Smooth muscle cell (in vitro differentiated cells): ENCODE data around the gene POLL. TPM values are rescaled to one million over a fixed set of nuclear protein-coding genes. Genes with fewer than 3 reads are reported as not detected.

Experiments
- DNase-seq: peaks from one replicate; lab custom pipeline; 2025; ENCODE audit not compliant: unreplicated experiment; lab: John Stamatoyannopoulos, UW
- H2AFZ ChIP-seq: fragments of 200-600 bp; sonication (generic); 2 replicates; pipeline ENCODE4 v1.6.0; 2016; ENCODE audit warnings: antibody characterized with exemption, low read depth, mild to moderate bottlenecking
- H3F3A ChIP-seq: fragments of 200-600 bp; sonication (generic); 2 replicates; pipeline ENCODE4 v1.6.0; 2017; ENCODE audit warnings: antibody characterized with exemption, low read depth
- H3K27ac ChIP-seq: fragments of 200-600 bp; sonication (generic); 2 replicates; pipeline ENCODE4 v1.5.1; 2016; ENCODE audit warnings: low read depth, mild to moderate bottlenecking
- H3K27me3 ChIP-seq: fragments of 200-600 bp; sonication (generic); 2 replicates; pipeline ENCODE4 v1.6.1; 2016; ENCODE audit warnings: low read depth, mild to moderate bottlenecking
- H3K36me3 ChIP-seq: fragments of 200-600 bp; sonication (generic); 2 replicates; pipeline ENCODE4 v1.5.1; 2016; ENCODE audit warnings: low read depth
- H3K4me1 ChIP-seq: fragments of 200-600 bp; sonication (generic); 2 replicates; pipeline ENCODE4 v1.5.1; 2016; ENCODE audit warnings: low read depth
- H3K4me2 ChIP-seq: fragments of 200-600 bp; sonication (generic); 2 replicates; pipeline ENCODE4 v1.6.0; 2016; ENCODE audit warnings: mild to moderate bottlenecking
- H3K4me3 ChIP-seq: fragments of 200-600 bp; sonication (generic); 2 replicates; pipeline ENCODE4 v1.5.1; 2016; ENCODE audit warnings: mild to moderate bottlenecking
- H3K79me2 ChIP-seq: fragments of 200-600 bp; sonication (generic); 2 replicates; pipeline ENCODE4 v1.6.0; 2016; ENCODE audit warnings: low read depth, mild to moderate bottlenecking
- H3K9ac ChIP-seq: fragments of 200-600 bp; sonication (generic); 2 replicates; pipeline ENCODE4 v1.6.0; 2016; ENCODE audit warnings: low read depth
- H3K9me3 ChIP-seq: fragments of 200-600 bp; sonication (generic); replicated peaks from 2 replicates; pipeline ENCODE4 v1.5.1; 2016; ENCODE audit warnings: low read depth
- H4K20me1 ChIP-seq: fragments of 200-600 bp; sonication (generic); 2 replicates; pipeline ENCODE4 v1.6.0; 2016; ENCODE audit warnings: low read depth
- WGBS: methylation state at CpG from one replicate; pipeline ENCODE4 v1.1.7; 2016; ENCODE audit warnings: low lambda C conversion rate; 5-methylcytosine and 5-hydroxymethylcytosine counted together
- microRNA-seq: library from miRNA; unstranded; fragments of <30 nt; microRNA quantifications from one replicate; pipeline ENCODE4, GENCODE V29; 2016; ENCODE audit warnings: borderline number of aligned reads
- polyA plus RNA-seq: library from polyadenylated mRNA; unstranded; fragments of >200 nt; fragmentation: Nextera tagmentation; extraction: Ambion mirVana; gene quantifications from 2 replicates; pipeline ENCODE4 v1.2.1, GENCODE V29; 2016
- small RNA-seq: library from RNA; depleted of rRNA; stranded (forward); fragments of <200 nt; gene quantifications from one replicate; pipeline ENCODE3, GENCODE V24; 2014
- total RNA-seq: library from RNA; depleted of rRNA; stranded (reverse); fragments of >200 nt; gene quantifications from 2 replicates; pipeline ENCODE4 v1.2.3, GENCODE V29; 2014
- TF ChIP-seq, protein P1 (sequence below): fragments of 200-600 bp; sonication (generic); IDR thresholded peaks from 2 replicates; pipeline ENCODE4 v1.5.1; 2017; ENCODE audit warnings: borderline replicate concordance, mild to moderate bottlenecking, antibody characterized with exemption; ENCODE audit not compliant: insufficient read depth, poor library complexity, severe bottlenecking

Gene POLL
- total and polyA plus RNA-seq, 2 experiments from 2014 or later = 14.6 to 15.1 TPM

DNA sequence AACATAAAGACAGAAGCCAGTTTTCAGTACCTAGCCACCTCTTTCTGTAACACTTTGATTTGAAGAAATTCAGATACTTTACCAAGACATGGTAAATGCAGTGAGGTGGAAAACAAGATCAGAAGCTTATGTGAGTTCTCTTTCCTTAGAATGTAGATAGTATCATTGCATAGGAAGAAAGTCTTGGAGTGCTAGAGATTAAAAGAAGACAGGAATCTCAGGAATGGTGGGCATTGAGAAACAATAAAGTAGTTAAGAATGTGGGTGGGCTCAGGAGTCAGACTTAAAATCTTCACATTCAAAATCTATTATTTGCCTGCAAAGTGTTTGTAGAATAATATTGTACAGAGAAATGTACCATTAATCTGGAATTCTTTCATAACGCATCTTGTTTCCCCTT, 58.9 kb downstream of the POLL start:
- WGBS = 94% methylated on average over 1 of the region's 1 CpG
- H3K79me2 ChIP-seq = no peaks in the 10 kb centered on the region
- H3K27me3 ChIP-seq = no peaks in the 10 kb centered on the region
- H3F3A ChIP-seq = no peaks in the 10 kb centered on the region
- H3K4me2 ChIP-seq = no peak overlapping the region
- DNase-seq = no peak
- no peak overlapping the region for H3K4me3 ChIP-seq
- no peak overlapping the region for H3K27ac ChIP-seq
- peaks cover 4% of the 10 kb centered on the region for H3K36me3 ChIP-seq
- no peaks in the 10 kb centered on the region for H3K9me3 ChIP-seq
- H3K4me1 ChIP-seq = peaks cover 29% of the 10 kb centered on the region
- TF ChIP-seq, protein P1, sequence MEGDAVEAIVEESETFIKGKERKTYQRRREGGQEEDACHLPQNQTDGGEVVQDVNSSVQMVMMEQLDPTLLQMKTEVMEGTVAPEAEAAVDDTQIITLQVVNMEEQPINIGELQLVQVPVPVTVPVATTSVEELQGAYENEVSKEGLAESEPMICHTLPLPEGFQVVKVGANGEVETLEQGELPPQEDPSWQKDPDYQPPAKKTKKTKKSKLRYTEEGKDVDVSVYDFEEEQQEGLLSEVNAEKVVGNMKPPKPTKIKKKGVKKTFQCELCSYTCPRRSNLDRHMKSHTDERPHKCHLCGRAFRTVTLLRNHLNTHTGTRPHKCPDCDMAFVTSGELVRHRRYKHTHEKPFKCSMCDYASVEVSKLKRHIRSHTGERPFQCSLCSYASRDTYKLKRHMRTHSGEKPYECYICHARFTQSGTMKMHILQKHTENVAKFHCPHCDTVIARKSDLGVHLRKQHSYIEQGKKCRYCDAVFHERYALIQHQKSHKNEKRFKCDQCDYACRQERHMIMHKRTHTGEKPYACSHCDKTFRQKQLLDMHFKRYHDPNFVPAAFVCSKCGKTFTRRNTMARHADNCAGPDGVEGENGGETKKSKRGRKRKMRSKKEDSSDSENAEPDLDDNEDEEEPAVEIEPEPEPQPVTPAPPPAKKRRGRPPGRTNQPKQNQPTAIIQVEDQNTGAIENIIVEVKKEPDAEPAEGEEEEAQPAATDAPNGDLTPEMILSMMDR = no peak
- no peak overlapping the region for H2AFZ ChIP-seq
- H4K20me1 ChIP-seq = peaks cover 9% of the 10 kb centered on the region
- no peak overlapping the region for H3K9ac ChIP-seq

Small RNA genes within 50 kb of the gene (microRNA-seq; reads per million reads assigned to microRNA genes)
- gene MIR3158-1 (not detected), gene MIR3158-2 (not detected)

Small RNA genes within 50 kb of the gene (small RNA-seq; reads per million reads assigned to genes)
- gene MIR3158-1 = not detected
- 0.16 reads per million for gene RNU6-1165P

Other genes with a start within 250 kb of the POLL start
- 16.8 and 18.5 TPM in 2 replicates for gene BTRC, start 234.1 kb downstream of the POLL start, total RNA-seq
- gene BTRC, start 234.1 kb downstream of the POLL start, polyA plus RNA-seq = 9.6 and 14.7 TPM in 2 replicates
- gene DPCD, start 64 bp upstream of the POLL start, total RNA-seq = 94.4 and 150 TPM in 2 replicates
- gene DPCD, start 64 bp upstream of the POLL start, polyA plus RNA-seq = 106 and 116 TPM in 2 replicates
- gene FBXW4, start 106.9 kb upstream of the POLL start, total RNA-seq = 12.0 and 12.1 TPM in 2 replicates
- 7.2 and 11.7 TPM in 2 replicates for gene FBXW4, start 106.9 kb upstream of the POLL start, polyA plus RNA-seq
- gene FGF8, start 187.9 kb upstream of the POLL start, total RNA-seq = not detected in 2 replicates
- not detected in 2 replicates for gene FGF8, start 187.9 kb upstream of the POLL start, polyA plus RNA-seq
- 65.0 and 82.0 TPM in 2 replicates for gene NPM3, start 195.2 kb upstream of the POLL start, total RNA-seq
- 10.2 and 10.5 TPM in 2 replicates for gene NPM3, start 195.2 kb upstream of the POLL start, polyA plus RNA-seq
- 98.6 and 135 TPM in 2 replicates for gene OGA, start 230.2 kb upstream of the POLL start, total RNA-seq
- 54.8 and 78.5 TPM in 2 replicates for gene OGA, start 230.2 kb upstream of the POLL start, polyA plus RNA-seq